GM21390 (cell line): ENCODE results near the gene HPD.

Experiments used
- ATAC-seq: cut with Tn5 transposase; IDR thresholded peaks from one replicate; pipeline ENCODE4 v1.9.1; 2021; ENCODE audit not compliant: unreplicated experiment

The HPD gene

DNA sequence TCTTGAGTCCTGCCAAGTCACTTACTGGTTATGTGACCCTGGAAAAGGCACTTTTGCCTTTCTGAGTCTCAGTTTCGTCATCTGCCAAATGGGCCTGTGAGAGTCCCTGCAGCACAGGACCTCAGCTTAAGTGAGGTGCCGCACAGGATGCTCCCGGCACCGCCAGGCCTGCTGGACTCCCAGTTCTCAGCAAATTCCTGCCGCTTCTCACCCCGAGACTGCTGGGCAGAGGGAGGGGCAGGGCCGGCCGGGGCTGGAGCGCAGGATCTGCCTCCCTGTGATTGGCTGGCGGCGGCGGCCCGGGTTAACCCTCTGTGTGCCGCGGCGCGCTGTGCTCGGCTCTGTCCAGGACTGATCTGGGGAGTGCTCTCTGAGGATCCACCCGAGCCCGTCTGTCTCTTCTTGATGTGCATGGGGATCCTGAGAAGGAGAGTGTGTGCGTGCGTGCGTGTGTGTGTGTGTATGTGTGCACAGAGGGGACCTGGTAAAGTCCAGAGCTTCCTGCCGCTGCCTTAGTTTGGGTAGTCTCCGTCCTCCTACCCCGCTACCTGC, 46.3 kb downstream of the HPD start:
- ATAC-seq, result no peak

DNA sequence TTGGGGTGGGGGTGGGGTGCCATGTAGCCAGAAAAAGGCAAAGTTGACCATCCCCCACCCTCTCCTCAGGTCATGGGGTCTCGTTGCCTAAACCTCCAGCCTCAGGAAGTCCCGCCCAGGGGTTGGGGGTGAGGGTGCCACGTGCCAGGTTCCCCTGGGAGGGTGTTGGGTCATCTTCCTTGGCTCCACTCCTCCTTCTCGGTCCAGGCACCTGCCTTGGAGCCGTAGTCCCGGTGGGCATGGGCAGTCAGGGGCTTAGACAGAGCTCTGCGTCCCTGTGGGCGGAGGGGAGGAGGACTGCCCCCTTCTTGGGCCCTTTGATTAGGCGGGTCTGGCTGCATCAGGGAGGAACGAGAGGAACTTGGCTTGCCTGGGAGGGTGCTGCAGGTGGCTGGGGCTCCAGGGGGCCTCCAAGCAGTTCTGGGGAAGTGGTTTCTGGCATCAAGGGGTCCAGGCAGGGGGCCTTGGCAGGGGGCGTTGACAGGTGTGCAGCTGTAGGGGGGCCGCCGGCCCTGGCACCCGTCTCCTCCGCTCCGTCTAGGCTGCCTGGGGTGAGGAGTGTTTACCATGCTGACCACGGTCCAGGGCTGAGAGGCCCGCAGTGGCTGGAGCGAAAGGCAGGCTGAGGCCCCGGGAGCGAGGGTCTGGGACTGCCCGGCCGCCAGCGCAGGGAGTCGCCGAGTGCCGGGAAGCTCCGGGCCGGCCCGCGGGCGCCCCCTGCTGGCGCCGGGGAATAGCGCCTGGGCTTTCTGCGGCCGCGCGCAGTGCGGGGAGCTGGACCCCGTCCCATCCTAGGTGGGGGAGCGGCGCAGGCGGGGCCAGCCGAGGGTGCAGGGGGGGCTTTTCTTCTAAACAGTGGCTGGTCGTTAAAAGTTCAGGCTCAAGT, 47.0 kb downstream of the HPD start:
- peak; percentile 79 for ATAC-seq

DNA sequence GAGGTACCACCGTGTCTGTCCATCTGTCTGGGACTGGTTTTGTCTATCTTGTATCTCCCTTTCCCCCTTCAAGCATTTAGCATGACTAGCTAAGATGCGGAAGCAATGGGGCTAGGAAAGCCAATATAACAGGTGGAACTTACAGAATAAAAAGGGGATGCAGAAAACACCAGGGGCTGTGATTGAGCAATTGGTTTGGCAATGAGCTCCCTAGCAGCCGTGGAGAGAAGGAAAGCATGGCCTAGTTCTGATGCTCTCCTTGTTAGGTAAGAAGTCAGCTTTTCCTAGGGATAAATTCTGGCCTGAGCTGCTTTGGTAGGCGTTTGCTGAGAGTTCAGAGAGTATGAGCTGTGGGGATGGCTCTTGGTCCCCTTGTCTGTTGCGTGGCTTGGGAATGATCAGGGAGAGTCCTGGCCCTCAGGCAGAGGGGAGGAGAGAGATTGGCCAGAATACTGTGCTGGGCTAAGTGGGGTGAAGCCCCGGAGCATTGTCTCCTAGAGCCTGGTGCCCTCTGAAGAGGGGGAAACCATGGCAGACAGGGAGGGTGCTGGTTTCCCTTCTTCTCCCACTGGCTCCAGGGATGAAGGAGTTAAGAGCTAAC, 47.7 kb downstream of the HPD start:
- no peak for ATAC-seq

DNA sequence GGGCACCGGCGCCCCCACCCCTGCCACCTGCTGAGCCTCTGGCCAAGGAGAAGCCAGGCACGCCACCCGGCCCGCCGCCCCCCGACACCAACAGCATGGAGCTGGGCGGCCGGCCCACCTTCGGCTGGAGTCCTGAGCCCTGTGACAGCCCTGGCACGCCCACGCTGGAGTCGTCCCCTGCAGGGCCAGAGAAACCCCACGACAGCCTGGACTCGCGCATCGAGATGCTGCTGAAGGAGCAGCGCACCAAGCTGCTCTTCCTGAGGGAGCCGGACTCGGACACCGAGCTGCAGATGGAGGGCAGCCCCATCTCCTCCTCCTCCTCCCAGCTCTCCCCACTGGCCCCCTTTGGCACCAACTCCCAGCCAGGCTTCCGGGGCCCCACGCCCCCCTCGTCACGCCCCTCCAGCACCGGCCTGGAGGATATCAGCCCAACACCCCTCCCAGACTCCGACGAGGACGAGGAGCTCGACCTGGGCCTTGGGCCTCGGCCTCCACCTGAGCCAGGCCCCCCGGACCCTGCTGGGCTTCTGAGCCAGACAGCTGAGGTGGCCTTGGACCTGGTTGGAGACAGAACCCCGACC, 48.3 kb downstream of the HPD start:
- ATAC-seq, result no peak

DNA sequence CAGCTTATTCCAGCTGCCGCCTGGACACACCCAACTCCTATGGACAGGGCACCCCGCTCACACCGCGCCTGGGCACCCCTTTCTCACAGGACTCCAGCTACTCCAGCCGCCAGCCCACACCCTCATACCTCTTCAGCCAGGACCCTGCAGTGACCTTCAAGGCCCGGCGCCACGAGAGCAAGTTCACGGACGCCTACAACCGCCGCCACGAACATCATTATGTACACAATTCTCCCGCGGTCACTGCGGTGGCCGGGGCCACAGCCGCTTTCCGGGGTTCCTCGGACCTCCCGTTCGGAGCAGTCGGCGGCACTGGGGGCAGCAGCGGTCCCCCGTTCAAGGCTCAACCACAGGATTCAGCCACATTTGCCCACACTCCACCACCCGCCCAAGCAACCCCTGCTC, 48.9 kb downstream of the HPD start:
- ATAC-seq, result no peak

DNA sequence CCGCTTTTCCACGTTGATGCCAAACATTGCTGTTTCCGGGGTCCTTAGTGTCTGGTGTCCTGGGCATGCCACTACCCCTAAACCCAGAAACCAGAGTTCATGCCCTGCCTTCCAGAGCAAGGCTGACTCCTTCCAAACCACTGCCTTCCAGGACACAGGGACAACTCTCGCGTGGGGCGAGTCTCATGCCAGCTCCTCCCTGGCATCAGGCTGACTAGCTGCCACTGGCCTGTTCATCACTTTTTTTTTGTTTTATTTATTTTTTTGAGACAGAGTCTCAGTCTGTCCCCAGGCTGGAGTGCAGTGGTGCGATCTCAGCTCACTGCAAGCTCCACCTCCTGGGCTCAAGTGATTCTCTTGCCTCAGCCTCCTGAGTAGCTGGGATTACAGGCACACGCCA, 50.0 kb downstream of the HPD start:
- no peak for ATAC-seq

DNA sequence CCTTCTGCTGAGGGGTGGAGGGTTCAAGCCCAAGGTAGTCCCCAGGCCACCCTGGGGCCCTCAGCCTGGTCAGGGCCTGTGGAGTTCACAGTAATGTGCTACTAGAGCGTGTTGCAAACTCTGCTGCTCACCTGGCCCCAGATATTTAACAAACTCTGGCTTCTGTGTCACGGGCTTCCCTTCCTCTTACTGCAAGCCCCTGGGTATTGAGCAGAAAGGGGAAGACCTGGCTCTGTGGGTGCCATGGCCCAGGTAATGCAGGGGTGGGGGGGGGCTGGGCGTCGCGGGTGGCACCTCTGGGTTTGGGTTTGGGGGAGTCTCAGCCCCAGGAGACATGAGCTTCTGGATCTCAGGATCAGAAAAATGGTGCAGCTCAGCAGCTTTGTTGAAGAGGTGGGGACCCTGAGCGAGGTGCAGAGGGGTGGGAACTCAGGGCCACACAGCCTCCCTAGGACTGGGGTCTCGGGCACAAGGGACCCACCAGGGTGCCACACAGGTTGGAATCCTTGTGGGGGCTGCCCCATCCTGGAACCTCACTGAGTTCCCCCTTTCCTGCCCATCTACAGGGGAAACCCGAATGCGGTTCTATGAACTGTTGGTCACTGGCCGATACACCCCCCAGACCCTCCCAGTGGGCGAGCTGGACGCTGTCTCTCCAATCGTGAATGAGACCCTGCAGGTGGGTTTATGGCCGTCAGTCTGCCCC, 50.9 kb downstream of the HPD start:
- no peak for ATAC-seq

DNA sequence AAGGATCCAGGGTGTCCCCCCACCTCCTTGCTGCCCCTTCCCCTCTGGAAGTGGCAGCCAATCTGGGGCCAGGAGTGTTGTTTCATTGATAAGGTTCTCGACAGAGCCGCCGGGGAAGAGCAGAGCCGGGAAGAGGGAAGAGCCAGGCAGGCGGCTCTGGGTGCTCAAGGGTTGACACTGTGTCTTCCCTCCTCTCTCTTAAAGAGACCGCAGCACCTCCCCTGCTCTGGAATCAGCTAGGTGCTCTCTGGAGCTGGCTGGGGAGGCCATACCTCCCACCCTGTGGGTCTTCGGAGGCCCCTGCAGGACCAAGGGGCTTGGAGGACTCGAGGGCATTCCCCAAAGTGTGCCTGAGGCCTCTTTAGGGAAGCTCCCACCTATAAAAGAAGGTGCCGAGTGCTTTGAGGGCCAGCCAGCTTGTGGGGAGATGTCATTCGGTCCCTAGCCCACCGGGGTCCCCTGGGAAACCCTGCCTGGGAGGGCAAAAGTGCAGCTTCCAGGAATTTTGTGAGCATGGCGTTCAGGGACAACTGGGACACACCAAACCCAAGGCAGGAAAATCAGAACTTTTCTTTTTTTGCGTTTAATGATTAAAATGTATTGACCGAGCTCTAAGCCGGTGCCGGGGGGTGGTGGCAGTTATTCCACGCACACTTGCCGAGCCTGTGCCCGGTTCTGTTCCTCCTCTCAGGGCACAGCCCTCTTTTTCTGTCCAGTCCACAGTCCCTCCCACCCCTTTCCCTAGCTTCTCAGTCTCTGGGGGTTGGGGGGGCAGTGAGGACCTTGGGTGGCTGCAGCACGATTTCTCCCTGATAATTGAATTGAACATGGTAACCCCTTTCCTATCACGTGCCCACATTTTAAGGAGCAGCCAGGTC, 51.9 kb downstream of the HPD start:
- no peak for ATAC-seq

DNA sequence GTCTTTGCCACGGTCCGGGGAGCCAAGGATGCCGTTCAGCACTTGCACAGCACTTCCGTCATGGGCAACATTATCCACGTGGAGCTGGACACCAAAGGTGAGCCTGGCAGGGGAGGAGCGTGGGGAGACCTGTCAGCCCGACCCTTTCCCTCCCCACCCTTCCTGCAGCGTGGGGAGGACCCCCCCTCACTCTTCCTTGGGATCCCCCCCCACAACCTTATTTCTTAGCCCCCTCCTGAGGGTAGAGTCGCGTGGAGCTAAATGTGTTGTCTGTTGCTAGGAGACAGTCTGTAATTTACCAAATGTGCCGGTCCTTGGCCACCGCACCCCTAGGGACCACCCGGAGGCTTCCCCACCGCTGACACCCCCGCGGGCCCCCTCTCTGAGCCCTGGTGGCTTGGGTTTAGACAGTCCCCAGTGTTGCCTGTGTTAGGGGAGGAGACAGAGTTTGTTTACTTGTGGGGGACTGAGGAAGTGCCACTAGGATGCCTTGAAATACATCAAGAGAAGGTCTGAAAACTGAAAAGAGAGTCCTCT, 52.6 kb downstream of the HPD start:
- ATAC-seq, result no peak

DNA sequence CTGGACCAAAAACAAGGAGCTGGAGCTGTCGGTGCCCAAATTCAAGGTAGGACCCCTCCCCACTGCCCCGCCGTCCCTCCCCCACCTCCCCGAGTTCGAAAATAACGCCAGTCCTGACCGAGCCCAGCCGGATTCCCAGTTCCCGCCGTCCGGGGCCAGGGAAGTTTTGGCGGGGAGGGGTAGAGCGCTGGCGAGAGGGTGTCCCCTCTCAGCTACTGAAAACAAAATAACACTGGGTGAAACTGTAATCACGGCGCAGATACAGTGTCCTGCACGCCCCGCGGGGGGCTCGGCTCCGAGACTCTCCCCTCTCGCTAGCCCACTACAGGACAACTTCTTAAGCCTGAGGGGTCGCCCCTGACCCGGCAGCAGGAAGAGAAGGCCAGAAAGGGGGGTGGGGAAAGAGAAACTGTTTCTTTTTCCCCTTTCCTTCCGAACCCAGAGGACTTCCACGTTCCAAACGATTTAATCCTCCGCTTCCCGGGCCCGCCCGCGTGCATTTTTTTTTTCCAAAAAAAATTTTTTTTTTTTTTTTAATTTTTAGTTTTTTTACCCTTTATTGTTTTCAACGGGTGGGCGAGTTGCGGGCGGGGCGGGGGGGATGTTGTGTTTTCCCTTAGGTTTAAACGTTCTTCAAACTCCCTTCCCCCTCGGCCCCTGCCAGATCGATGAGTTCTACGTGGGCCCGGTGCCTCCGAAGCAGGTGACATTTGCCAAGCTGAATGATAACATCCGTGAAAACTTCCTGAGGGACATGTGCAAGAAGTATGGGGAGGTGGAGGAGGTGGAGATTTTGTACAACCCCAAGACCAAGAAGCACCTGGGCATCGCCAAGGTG, 53.3 kb downstream of the HPD start:
- ATAC-seq, result no peak

DNA sequence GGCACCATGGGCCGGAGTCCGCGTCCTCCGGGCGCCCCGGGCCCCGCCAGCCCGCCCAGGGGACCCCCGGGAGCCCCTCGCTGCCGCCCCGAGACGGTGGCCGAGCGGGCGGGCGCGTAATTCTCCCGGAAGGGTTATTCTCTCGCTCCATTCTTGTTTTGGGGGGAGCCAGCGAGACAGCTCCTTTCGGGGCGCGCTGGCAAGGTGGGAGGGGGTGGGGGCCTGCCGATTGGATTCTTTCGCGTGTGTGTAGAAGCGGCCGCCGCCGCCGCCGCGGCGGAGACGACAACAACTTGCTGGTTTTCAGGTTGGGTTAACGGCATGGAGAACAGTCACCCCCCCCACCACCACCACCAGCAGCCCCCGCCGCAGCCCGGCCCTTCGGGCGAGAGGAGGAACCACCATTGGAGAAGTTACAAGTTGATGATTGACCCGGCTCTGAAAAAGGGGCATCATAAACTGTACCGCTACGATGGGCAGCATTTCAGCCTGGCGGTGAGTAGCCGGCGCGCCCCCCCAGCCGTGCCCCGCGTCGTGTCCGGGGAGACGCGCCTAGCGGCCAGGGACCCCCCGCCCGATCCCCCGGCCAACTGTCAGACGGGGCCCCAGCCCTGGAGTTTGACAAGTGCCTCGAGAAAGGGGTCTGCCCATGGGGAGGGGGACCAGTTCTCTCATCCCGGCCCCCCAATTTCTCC, 54.1 kb downstream of the HPD start:
- no peak for ATAC-seq

DNA sequence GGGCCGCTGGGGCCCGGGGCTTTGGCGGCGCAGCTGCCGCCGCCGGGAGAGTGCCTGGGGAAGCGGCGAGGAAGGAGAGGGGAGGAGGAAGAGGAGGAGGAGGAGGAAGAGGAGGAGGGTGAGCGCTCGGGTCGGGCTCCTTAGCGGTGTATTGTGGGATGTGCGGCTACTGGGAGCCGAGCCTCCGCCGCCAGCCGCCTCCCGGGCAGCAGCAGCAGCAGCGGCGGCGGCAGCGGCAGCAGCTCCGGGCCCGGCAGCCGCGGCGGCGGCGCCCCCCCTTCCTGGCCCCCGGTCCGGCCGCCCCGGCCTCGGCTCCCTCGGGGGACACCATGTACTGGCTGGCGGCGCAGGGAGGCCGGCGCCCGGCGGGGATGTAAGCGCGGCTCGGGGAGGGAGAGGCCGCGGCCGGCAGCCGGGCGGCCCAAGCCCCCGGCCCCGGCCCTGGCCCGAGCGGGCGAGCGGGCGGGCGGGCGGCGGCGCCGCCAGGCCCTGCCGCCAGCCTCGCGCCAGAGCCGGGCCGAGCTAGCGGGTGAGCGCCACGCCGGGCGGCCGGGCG, 54.7 kb downstream of the HPD start, which contains the start of gene SETD1B:
Gene SETD1B (plus strand): TSS at position 149 of the 556 bp plus-strand sequence. CDS start 729 bp downstream, outside the sequence.
- ATAC-seq, result no peak

DNA sequence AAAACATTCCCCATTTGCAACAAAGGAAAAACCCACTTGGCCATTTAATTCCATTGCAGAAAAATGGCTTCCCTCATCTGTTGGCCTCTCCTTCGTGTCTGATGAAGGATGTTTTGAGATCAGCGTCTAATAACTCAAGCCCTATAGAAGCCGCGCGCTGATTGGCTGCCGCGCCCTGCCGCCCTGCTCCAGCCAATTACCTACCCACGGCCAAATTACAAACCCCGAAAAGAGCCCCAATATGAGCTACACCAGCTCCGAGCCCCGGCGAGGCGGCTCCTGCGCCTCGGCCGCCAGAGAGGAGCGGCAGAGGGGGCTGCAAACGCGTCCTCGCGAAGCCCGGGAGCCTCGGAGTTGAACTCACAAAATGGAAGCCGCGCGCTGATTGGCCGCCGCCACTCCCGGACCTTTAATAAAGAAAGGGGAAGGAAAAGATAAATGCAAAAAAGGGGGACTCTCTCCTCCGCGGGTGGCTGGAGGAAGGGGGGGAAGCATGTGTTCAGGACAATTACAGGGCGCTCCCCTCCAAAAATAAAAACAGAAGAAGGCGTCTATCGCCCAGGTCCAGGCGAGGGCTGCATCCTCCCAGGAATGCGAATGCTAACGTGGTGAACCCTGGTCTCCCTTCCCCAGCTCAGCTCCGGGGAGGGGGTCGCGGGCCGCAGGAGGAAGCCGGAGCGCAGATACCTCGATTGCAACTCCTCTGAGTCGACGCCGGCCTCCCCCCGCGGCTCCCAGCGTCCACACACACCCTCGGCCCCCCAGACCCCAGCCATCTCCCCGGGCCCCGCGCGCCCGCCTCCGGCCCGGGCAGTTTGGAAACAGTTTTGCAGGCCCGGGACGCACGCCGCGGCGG, 55.6 kb downstream of the HPD start:
- ATAC-seq, result peak; percentile 35

DNA sequence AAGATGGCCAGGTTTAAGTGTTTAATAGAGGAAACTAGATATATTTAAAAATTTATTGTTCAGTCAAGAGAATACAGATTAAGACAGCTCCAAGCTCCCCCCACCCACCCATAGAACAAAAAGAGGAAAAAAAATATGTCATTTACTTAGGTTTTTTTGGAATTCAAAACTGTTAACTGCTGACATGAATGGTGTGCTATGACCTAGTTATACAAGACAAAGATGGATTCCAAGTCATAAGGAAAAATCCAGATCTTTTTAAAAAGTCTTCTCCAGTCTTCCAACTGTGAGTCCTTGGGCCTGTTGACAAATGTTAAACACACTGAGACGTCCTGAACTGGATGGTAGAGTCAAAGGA, 56.2 kb downstream of the HPD start:
- no peak for ATAC-seq

DNA sequence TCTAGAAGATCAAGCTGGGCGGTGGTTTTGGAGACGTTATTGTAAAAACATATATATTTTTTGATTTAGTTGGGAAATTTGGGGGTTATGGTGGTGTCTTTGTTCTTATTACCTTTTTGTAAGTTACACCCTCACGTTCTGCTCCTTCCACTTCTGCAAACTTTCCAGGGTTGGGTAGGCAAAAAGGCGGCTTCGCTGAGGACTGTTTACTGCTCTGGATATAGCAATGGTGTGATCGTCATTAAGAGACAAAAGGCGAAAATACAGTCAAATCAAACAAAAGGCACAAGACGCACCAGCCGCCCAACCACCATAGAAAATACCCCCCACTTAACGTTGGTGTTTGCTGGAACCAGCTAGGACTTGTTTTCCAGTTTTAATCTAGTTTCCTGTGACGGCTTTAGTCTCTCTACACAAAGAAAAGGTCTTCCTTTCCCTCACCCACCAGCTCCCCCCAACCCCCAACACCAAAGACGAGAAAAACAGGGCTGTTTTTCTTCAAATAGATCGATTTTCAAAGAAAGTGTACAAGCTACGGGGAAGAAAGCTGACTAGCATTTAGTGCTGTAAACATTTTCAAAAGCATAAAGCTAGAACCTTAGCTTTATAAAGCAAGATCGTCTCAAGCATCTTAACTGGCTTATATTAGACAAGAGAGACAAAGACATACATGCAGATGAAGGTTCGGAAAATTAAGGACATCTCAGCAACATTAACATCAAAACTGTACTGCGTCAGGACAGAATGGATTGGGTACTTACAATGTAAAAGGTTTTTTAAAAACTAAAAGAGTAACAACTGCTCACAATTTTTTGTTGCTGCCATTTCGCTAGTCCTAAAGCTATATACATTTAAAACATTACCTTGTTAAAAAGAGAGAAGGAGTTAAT, 56.8 kb downstream of the HPD start:
- ATAC-seq, result no peak
